Mucosa of rectum (tissue), 2 donors: ENCODE data around the gene S100PBP.

Experiments used
- H3K27ac ChIP-seq, 2 donors: one replicate each; pipeline ENCODE4 v1.7.0; 2013; ENCODE audit warnings: inconsistent platforms in 2 of 2, low read depth in 2 of 2, low read length in 2 of 2
- H3K27me3 ChIP-seq, 2 donors: one replicate each; pipeline ENCODE4 v1.7.0; 2013; ENCODE audit warnings: low read length in 2 of 2; ENCODE audit not compliant: control insufficient read depth in 2 of 2, insufficient read depth in 2 of 2
- H3K36me3 ChIP-seq, 2 donors: one replicate each; pipeline ENCODE4 v1.7.0; 2013; ENCODE audit warnings: low read length in 2 of 2; ENCODE audit not compliant: control insufficient read depth in 2 of 2, insufficient read depth in 2 of 2
- H3K4me1 ChIP-seq, 2 donors: one replicate each; pipeline ENCODE4 v1.7.0; 2013; ENCODE audit warnings: low read length in 2 of 2, mild to moderate bottlenecking in 1 of 2; ENCODE audit not compliant: control insufficient read depth in 2 of 2, insufficient read depth in 2 of 2
- H3K4me3 ChIP-seq, 2 donors: one replicate each; pipeline ENCODE4 v1.7.0; 2013; ENCODE audit warnings: low read length in 2 of 2
- H3K9ac ChIP-seq, 2 donors: one replicate each; pipeline ENCODE4 v1.7.0; 2013; ENCODE audit warnings: low read length in 2 of 2, low read depth in 1 of 2, mild to moderate bottlenecking in 1 of 2
- H3K9me3 ChIP-seq, 2 donors: one replicate each; pipeline ENCODE4 v1.7.0; 2013; ENCODE audit warnings: low read length in 2 of 2; ENCODE audit not compliant: control insufficient read depth in 2 of 2
- donor health status: healthy.
- donor health status: Normal muscosa, but diverticular disease.

Gene S100PBP

DNA sequence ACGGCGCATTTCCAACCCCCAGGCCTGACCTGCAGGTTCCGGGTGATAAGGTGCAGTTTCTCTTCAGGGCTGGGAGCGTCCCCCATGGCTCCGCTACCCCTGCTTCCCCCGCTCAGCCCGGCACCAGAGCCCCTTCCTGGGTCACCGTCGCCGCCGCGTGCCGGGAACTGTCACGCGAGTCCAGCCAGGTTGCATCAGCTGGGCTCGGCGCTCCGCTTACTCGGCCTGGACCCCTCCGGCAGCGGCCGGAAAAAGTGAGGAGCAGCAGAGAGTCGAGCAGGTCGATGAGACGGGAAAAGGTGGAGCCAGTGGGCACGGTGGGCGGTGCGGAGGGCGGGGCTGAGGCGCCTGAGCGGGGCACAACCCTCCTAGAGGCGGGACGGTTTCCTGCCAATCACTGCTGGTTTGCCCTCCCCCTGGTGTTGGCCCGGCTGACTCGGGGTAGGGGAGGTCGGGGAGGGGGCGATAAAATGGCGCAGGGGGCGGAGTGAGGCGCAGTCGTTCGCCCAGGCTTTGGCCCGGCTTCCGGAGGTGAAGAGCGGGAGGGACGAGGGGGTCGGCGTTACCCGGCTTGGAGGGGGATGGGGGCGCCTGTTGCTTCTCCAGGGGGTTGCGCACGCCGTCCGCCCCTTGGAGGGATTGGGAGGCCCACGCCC, at the start of gene S100PBP, which contains the start of gene YARS1:
Gene S100PBP, plus strand, starts transcription at position 495 of the 656 bp plus-strand sequence. CDS start 8,447 bp downstream, outside the sequence.
Gene YARS1, minus strand, starts transcription at position 200 of the 656 bp plus-strand sequence. Its CDS starts 114 bp downstream, at position 86.
- H3K9me3 ChIP-seq = no peaks in the 10 kb centered on the region
- no peaks in the 10 kb centered on the region for H3K36me3 ChIP-seq
- peak within 1 kb of the TSS; percentile 93 to 96 for H3K9ac ChIP-seq
- no peaks in the 10 kb centered on the region for H3K27me3 ChIP-seq
- peak within 1 kb of the TSS; percentile 97 for H3K4me3 ChIP-seq
- H3K27ac ChIP-seq = peak within 1 kb of the TSS; percentile 94 to 97
- H3K4me1 ChIP-seq = peaks cover 22 to 24% of the 10 kb centered on the region in 2 donors

DNA sequence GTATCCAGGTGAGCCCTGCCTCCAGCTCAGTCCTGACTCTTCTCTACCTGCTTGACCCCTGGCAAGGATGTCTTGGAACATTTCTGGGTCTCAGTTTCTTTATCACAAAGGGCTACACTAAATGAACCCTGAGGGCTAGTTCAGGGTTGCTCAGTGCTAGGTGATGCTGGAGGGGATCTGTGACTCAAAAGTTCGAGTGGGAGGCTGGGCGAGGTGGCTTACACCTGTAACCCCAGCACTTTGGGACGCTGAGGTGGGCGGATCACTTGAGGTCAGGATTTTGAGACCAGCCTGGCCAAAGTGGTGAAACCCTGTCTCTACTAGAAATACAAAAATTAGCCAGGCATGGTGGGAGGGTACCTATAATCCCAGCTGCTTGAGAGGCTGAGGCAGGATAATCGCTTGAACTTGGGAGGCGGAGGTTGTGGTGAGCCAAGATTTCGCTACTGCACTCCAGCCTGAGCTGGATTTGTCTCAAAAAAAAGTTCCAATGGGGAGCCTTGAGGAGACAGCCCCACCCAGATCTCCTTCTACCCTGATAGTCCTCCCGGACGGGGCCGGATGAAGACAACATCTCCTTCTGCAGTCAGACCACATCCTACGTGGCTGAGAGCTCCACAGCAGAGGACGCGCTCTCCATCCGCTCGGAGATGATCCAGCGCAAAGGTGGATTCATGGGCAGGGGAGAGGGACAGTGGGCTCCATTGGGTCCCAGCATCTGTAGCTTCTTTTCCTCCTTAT, 49.2 kb upstream of the S100PBP start:
- H3K36me3 ChIP-seq = peaks cover 17 to 41% of the 10 kb centered on the region in 2 donors
- peak overlapping the region in 1 of 2 donors; percentile 32 for H3K27ac ChIP-seq
- no peaks in the 10 kb centered on the region for H3K27me3 ChIP-seq
- peaks cover 3 to 19% of the 10 kb centered on the region in 2 donors for H3K4me1 ChIP-seq
- no peaks in the 10 kb centered on the region for H3K9me3 ChIP-seq
- no peak overlapping the region for H3K4me3 ChIP-seq
- H3K9ac ChIP-seq = no peak overlapping the region

DNA sequence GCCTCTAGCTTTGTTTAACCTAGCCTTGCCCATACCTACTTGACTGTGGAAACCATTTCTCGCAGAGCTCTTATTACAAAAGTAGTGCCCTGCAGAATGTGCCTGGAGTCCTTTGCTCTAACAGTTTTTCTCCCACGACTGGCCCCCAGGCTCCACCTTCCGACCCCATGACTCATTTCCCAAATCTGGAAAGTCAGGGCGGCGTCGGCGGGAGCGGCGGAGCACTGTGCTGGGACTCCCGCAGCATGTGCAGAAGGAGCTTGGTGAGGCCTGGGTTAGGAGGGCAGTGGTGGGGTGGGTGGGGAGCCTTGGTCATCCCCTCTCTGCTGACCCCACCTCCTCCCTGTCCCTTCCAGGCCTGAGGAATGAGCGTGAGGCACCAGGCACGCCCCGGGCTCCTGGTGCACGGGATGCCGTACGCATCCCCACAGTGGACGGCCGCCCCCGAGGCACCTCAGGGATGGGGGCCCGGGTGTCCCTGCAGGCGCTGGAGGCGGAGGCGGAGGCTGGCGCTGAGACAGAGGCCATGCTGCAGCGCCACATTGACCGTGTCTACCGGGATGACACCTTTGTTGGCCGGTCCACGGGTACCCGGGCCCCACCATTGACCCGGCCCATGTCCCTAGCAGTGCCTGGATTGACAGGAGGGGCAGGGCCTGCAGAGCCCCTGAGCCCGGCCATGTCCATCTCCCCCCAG, 47.8 kb upstream of the S100PBP start:
- peaks cover 30 to 52% of the 10 kb centered on the region in 2 donors for H3K36me3 ChIP-seq
- H3K9ac ChIP-seq = no peak overlapping the region
- H3K9me3 ChIP-seq = no peaks in the 10 kb centered on the region
- H3K4me3 ChIP-seq = no peak overlapping the region
- H3K27me3 ChIP-seq = no peaks in the 10 kb centered on the region
- H3K4me1 ChIP-seq = peaks cover 3 to 18% of the 10 kb centered on the region in 2 donors
- H3K27ac ChIP-seq = no peak overlapping the region

DNA sequence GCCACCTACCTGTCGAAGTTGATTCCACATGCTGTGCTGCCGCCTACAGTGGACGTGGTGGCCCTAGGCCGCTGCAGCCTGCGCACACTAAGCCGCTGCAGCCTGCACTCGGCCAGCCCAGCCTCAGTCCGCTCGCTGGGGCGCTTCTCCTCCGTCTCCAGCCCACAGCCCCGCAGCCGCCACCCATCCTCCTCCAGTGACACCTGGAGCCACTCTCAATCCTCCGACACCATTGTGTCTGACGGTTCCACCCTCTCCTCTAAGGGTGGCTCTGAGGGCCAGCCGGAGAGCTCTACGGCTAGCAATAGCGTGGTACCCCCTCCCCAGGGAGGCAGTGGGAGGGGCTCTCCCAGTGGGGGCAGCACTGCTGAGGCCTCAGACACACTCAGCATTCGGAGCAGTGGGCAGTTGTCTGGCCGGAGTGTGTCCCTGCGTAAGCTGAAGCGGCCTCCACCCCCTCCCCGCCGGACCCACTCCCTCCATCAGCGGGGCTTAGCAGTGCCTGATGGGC, 47.2 kb upstream of the S100PBP start:
- Histone ChIP-seq H3K36me3 (peaks cover 36 to 51% of the 10 kb centered on the region in 2 donors), H3K9me3 (no peaks in the 10 kb centered on the region), H3K27me3 (no peaks in the 10 kb centered on the region), H3K27ac (no peak overlapping the region), H3K9ac (no peak overlapping the region), H3K4me3 (no peak overlapping the region), H3K4me1 (peaks cover 3 to 13% of the 10 kb centered on the region in 2 donors)

DNA sequence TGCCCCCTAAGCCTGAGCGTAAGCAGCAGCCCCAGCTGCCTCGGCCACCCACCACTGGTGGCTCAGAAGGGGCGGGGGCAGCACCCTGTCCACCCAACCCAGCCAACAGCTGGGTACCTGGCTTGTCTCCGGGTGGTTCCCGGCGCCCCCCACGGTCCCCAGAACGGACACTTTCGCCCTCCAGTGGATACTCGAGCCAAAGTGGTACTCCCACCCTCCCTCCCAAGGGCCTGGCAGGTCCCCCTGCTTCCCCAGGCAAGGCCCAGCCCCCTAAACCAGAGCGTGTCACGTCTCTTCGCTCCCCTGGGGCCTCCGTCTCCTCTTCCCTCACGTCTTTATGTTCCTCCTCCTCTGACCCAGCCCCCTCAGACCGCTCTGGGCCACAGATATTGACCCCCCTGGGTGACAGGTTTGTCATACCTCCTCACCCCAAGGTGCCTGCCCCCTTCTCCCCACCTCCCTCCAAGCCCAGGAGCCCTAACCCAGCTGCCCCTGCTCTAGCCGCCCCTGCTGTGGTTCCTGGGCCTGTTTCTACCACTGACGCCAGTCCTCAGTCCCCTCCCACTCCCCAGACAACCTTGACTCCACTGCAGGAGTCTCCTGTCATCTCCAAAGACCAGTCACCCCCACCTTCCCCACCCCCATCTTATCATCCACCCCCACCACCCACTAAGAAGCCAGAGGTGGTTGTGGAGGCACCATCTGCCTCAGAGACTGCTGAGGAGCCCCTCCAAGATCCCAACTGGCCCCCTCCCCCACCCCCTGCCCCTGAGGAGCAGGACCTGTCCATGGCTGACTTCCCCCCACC, 46.5 kb upstream of the S100PBP start:
- peaks cover 3 to 11% of the 10 kb centered on the region in 2 donors for H3K4me1 ChIP-seq

DNA sequence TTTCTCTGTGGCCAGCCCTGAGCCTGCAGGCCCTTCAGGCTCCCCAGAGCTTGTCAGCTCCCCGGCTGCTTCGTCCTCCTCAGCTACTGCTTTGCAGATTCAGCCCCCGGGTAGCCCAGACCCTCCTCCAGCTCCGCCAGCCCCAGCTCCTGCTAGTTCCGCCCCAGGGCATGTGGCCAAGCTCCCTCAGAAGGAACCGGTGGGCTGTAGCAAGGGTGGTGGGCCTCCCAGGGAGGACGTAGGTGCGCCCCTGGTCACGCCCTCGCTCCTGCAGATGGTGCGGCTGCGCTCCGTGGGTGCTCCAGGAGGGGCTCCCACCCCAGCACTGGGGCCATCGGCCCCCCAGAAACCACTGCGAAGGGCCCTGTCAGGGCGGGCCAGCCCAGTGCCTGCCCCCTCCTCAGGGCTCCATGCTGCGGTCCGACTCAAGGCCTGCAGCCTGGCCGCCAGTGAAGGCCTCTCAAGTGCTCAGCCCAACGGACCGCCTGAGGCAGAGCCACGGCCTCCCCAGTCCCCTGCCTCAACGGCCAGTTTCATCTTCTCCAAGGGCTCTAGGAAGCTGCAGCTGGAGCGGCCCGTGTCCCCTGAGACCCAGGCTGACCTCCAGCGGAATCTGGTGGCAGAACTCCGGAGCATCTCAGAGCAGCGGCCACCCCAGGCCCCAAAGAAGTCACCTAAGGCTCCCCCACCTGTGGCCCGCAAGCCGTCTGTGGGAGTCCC, 45.7 kb upstream of the S100PBP start:
- no peaks in the 10 kb centered on the region for H3K27me3 ChIP-seq
- H3K9ac ChIP-seq = no peak overlapping the region
- no peak overlapping the region for H3K4me3 ChIP-seq
- no peaks in the 10 kb centered on the region for H3K9me3 ChIP-seq
- H3K36me3 ChIP-seq = peaks cover 46 to 61% of the 10 kb centered on the region in 2 donors
- no peak overlapping the region for H3K27ac ChIP-seq
- H3K4me1 ChIP-seq = peaks cover 3 to 8% of the 10 kb centered on the region in 2 donors

More for the DNA sequence above, 46.5 kb upstream of the S100PBP start:
- no peaks in the 10 kb centered on the region for H3K27me3 ChIP-seq
- no peak overlapping the region for H3K9ac ChIP-seq
- no peaks in the 10 kb centered on the region for H3K9me3 ChIP-seq
- no peak overlapping the region for H3K4me3 ChIP-seq
- no peak overlapping the region for H3K27ac ChIP-seq
- peaks cover 42 to 58% of the 10 kb centered on the region in 2 donors for H3K36me3 ChIP-seq

DNA sequence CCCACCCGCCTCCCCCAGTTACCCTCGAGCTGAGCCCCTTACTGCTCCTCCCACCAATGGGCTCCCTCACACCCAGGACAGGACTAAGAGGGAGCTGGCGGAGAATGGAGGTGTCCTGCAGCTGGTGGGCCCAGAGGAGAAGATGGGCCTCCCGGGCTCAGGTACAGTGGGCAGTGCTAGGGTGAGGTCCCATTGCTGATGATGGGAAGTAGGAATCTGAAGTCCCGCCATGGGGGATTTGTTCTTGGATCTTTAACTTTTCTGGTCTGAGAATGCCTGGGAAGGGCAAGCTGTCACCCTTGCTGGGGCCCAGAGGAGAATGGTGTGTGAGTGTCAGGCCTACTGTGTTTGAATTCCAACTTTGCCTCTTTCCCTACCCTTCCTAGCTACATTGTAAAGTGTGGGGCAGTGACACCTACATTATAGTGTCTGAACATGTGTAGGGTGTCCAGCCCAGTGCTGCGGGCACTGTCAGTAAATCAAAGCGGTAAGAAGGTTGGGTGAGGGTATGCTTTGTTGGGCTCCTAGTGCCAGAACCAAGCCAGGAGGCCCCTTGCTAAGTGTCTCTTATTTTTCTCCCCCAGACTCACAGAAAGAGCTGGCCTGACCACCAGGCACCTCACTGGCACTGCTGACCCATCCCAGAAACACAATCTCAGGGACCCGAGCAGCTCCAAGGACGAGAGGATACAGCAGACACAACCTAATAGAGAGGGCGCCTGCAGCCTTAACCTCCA, 45.0 kb upstream of the S100PBP start:
- H3K9ac ChIP-seq = no peak overlapping the region
- peaks cover 46 to 59% of the 10 kb centered on the region in 2 donors for H3K36me3 ChIP-seq
- no peak overlapping the region for H3K27ac ChIP-seq

DNA sequence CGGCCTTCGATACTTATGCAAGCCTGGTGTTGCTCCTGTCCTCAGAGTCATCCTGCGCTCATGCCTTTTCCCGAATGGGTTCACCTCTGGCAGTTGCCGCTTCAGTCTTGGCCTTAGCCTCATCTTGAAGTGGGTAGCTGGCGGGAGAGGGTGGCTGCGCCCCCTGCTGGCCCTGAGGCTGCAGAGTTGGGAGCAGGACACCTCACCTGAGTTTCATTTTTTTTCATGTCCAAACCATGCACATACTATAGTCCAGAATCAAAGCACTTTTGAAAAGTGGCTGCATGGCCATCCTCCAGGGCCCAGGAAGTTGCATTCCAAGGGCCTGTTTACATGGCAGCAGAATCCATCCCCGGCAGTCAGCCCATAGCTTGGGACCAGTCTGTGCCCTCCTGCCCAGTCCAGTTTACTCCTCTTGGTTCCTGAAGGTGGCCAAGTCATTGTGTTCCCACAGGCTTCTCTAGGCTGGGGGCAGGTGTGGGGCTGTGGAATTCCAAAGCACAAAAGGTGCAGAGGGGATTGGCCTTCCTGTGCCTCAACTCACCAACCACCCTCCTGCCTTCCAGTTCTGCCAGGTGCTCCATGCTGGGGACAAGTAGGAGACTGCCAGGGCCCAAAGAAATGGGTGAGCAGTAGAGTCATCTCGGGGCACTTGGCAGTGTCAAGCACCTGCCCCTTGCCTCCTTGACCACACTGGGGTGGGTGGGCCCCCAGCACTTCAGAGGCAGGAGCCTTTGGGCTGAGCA, 44.3 kb upstream of the S100PBP start:
- Histone ChIP-seq H3K27ac (no peak overlapping the region), H3K9ac (no peak overlapping the region), H3K9me3 (no peaks in the 10 kb centered on the region), H3K4me3 (no peak overlapping the region), H3K4me1 (peaks cover 2 to 3% of the 10 kb centered on the region in 2 donors), H3K36me3 (peaks cover 44 to 54% of the 10 kb centered on the region in 2 donors), H3K27me3 (no peaks in the 10 kb centered on the region)

More for the DNA sequence above, 45.0 kb upstream of the S100PBP start:
- H3K4me1 ChIP-seq = peaks cover 2 to 3% of the 10 kb centered on the region in 2 donors
- H3K27me3 ChIP-seq = no peaks in the 10 kb centered on the region
- no peak overlapping the region for H3K4me3 ChIP-seq
- no peaks in the 10 kb centered on the region for H3K9me3 ChIP-seq
